LNCaP clone FGC (cell line): ENCODE measurements around the gene MADD.

Experiments
- DNase-seq: peaks from one replicate; pipeline ENCODE4 v3.0.0-alpha.2; 2011; ENCODE audit warnings: low read depth
- H3K4me3 ChIP-seq: 2 replicates; pipeline ENCODE4 v1.5.1; 2011; ENCODE audit warnings: mild to moderate bottlenecking, low read depth, low read length, control low read depth
- TF ChIP-seq, protein P1 (sequence below): IDR thresholded peaks from 2 replicates; pipeline ENCODE4 v1.5.1; 2012; ENCODE audit warnings: mild to moderate bottlenecking; ENCODE audit not compliant: control insufficient read depth, insufficient read depth; ENCODE audit errors: extremely low read depth

MADD gene

DNA sequence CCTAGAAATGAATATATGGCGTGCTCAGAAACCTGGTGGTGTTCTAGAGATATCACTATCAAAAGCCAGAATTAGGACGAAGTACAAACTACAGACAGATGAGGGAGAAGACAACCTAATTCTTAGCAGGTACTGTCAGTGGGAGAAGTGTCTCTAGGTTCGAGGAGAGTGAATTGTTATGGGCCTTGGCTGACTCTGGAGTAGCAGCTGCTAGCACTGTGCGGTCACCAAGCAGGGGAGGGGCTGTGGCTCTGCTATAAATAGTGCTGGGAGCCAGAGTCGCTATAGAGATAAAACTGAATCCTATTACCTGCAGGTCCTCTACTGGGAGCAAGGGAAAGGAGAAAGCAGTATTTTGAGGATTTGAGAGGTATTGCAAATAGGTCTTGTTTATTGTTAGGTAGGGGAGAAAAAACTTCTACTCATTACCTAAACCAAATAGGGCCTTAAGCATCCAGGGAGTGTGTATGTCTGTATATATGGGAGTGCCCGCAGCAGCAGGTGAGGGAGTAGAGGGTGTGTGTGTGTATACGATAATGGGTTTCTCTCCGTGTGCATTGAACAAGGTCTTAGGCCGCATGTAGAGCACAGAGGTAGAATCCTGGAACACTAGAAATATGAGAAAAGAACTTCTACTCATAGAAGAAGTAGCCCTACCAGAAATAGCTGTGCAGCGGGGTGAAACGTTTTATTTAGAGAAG is 2.2 kb downstream of the MADD start:
- H3K4me3 ChIP-seq, result no peak overlapping the region
- TF ChIP-seq, protein P1, sequence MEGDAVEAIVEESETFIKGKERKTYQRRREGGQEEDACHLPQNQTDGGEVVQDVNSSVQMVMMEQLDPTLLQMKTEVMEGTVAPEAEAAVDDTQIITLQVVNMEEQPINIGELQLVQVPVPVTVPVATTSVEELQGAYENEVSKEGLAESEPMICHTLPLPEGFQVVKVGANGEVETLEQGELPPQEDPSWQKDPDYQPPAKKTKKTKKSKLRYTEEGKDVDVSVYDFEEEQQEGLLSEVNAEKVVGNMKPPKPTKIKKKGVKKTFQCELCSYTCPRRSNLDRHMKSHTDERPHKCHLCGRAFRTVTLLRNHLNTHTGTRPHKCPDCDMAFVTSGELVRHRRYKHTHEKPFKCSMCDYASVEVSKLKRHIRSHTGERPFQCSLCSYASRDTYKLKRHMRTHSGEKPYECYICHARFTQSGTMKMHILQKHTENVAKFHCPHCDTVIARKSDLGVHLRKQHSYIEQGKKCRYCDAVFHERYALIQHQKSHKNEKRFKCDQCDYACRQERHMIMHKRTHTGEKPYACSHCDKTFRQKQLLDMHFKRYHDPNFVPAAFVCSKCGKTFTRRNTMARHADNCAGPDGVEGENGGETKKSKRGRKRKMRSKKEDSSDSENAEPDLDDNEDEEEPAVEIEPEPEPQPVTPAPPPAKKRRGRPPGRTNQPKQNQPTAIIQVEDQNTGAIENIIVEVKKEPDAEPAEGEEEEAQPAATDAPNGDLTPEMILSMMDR, result no peak
- no peak for DNase-seq

GRCh38 chr11:47272706-47273105 is 2.8 kb downstream of the MADD start:
- H3K4me3 ChIP-seq, result no peak overlapping the region
- DNase-seq, result no peak
- TF ChIP-seq, protein P1, result no peak

DNA sequence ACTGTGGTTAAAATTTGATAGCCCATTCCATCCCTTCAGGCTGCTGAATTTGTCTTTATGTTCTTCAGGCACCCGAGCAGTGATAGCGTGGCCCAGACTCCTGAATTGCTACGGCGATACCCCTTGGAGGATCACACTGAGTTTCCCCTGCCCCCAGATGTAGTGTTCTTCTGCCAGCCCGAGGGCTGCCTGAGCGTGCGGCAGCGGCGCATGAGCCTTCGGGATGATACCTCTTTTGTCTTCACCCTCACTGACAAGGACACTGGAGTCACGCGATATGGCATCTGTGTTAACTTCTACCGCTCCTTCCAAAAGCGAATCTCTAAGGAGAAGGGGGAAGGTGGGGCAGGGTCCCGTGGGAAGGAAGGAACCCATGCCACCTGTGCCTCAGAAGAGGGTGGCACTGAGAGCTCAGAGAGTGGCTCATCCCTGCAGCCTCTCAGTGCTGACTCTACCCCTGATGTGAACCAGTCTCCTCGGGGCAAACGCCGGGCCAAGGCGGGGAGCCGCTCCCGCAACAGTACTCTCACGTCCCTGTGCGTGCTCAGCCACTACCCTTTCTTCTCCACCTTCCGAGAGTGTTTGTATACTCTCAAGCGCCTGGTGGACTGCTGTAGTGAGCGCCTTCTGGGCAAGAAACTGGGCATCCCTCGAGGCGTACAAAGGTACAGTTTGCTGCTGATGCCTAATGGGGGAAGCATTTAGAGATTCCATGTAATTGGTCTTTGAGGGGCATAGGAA is 4.7 kb downstream of the MADD start:
- H3K4me3 ChIP-seq, result no peak overlapping the region
- no peak for DNase-seq
- TF ChIP-seq, protein P1, result no peak

- TF ChIP-seq, protein P1, result no peak
- no peak for DNase-seq
- H3K4me3 ChIP-seq, result no peak overlapping the region
These were observed 7.0 kb downstream of the MADD start for GRCh38 chr11:47276923-47277322.

- no peak for DNase-seq
- TF ChIP-seq, protein P1, result no peak
- H3K4me3 ChIP-seq, result no peak overlapping the region
These were observed 8.1 kb downstream of the MADD start for GRCh38 chr11:47278058-47278457.

- no peak overlapping the region for H3K4me3 ChIP-seq
- TF ChIP-seq, protein P1, result no peak
- no peak for DNase-seq
These were observed 8.8 kb downstream of the MADD start for GRCh38 chr11:47278769-47279168.

- no peak for DNase-seq
- TF ChIP-seq, protein P1, result no peak
- no peak overlapping the region for H3K4me3 ChIP-seq
These were observed 10.2 kb downstream of the MADD start for GRCh38 chr11:47280099-47280498.
